Kidney epithelial cell (primary cell): Measurements from ENCODE around the gene BAG5. TPM values are rescaled to one million over a fixed set of nuclear protein-coding genes. Genes with fewer than 3 reads are reported as not detected.

Experiments used
- DNase-seq: peaks from one replicate; pipeline ENCODE4 v3.0.0-alpha.2; 2010; ENCODE audit warnings: low read depth
- H3K27me3 ChIP-seq: 2 replicates; pipeline ENCODE4 v1.6.0; 2011; ENCODE audit warnings: low read length; ENCODE audit not compliant: control insufficient read depth, insufficient read depth
- H3K36me3 ChIP-seq: 2 replicates; pipeline ENCODE4 v1.5.1; 2011; ENCODE audit warnings: low read length; ENCODE audit not compliant: control insufficient read depth, insufficient read depth
- H3K4me3 ChIP-seq: 2 replicates; pipeline ENCODE4 v1.5.1; 2011; ENCODE audit warnings: low read depth, mild to moderate bottlenecking, control low read depth, low read length
- total RNA-seq: library from RNA; depleted of rRNA; stranded (reverse); fragments of >200 nt; gene quantifications from 2 replicates; pipeline ENCODE4 v1.2.3, GENCODE V29; 2015
- TF ChIP-seq, protein P1 (sequence below): IDR thresholded peaks from 2 replicates; pipeline ENCODE4 v1.5.1; 2011; ENCODE audit warnings: mild to moderate bottlenecking, moderate library complexity, low read length, control low read depth, inconsistent platforms; ENCODE audit not compliant: insufficient read depth, poor library complexity, severe bottlenecking

Gene BAG5
- total RNA-seq, 1 donor from 2014 or later = 40.8 TPM

DNA sequence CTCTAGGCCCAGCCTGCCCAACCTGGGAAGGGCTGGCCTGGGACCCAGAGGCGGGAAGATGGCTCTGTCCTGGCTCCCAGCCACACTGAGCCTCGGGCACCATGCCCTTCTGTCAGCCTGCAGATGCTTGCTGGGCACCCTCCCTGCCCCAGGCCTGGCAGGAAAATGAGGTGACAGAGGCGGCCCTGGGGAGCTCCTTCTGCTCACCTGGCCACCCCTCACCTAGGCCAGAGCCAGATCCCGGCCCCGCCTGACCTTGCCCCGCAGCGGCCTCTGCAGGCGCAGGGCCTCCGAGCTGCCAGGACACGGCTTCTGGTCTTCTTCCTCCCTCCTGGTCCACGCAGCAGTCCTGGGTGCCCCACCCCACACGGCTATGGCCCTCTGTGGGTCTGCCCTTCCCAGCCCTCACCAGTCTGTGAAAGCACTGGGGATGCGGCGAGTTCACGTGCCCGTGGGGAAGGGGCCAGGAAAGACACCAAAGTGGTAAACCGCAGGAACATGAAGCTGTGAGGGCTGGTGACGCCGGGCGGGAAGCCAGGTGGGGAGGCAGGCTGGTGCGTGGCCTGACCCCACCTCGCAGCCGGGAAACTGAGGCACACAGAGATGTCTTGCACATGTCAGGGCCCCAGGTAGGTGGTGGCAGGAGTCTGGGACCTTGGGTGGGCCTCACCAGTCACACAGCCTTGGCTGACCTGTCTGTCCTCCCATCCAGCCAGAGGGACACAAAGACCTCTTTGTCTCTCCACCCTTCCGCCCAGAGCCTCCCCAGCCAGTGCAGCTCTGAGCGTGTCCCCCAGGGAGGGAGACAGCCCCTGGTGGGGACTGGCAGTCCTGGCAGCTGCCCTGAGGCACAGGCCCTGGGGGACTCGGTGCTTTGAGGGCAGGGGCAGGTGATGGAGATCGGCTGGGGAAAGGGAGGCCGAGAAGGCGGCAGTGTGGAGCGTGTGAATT lies 12.8 kb downstream of the BAG5 start:
- TF ChIP-seq, protein P1, sequence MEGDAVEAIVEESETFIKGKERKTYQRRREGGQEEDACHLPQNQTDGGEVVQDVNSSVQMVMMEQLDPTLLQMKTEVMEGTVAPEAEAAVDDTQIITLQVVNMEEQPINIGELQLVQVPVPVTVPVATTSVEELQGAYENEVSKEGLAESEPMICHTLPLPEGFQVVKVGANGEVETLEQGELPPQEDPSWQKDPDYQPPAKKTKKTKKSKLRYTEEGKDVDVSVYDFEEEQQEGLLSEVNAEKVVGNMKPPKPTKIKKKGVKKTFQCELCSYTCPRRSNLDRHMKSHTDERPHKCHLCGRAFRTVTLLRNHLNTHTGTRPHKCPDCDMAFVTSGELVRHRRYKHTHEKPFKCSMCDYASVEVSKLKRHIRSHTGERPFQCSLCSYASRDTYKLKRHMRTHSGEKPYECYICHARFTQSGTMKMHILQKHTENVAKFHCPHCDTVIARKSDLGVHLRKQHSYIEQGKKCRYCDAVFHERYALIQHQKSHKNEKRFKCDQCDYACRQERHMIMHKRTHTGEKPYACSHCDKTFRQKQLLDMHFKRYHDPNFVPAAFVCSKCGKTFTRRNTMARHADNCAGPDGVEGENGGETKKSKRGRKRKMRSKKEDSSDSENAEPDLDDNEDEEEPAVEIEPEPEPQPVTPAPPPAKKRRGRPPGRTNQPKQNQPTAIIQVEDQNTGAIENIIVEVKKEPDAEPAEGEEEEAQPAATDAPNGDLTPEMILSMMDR = no peak
- H3K4me3 ChIP-seq = no peak overlapping the region
- no peak for DNase-seq
- H3K36me3 ChIP-seq = no peaks in the 10 kb centered on the region
- H3K27me3 ChIP-seq = no peaks in the 10 kb centered on the region

DNA sequence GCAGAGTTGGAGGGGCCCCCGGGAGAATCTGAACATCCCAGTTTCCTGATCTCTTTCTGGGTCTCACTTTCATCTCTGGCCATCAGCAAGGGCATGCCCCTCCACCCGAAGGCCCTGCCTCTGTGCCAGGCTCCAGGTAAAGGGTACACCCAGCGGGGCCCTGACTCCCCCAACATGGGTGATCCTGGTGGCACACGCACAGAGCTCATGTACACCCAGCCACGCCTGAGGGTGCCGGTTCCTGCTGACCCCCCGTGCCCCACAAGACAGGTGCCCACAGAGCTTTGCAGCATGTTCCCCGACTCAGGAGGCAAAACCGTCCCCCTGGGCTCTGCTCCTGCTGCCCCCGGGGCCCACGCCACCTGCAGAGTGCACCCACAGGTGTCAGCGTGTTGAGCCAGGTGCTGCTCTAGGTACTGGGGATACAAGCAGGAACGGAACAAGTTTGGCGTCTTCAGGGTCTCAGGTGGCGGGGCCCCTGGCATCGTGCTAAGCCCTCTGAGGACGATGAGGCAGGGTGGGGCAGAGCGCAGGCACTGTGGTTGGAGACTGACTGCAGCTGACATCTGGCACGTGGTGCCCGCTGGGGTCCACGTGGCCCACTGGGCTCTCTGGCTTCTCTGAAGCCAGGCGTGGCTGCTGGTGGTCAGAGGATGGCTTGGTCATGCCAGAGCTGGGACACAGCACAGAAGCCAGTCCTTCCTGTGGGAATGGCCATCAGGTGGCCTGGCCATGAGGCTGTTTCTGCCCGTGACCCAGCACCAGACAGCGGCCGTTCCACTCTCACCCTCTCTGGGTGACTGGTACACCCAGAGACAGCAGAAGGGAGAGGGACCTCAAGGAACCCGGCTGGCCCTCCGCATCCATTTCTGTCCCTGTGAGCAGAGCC lies 13.8 kb downstream of the BAG5 start:
- Histone ChIP-seq H3K4me3 (no peak overlapping the region), H3K27me3 (no peaks in the 10 kb centered on the region), H3K36me3 (no peaks in the 10 kb centered on the region)
- TF ChIP-seq, protein P1 = no peak
- no peak for DNase-seq

DNA sequence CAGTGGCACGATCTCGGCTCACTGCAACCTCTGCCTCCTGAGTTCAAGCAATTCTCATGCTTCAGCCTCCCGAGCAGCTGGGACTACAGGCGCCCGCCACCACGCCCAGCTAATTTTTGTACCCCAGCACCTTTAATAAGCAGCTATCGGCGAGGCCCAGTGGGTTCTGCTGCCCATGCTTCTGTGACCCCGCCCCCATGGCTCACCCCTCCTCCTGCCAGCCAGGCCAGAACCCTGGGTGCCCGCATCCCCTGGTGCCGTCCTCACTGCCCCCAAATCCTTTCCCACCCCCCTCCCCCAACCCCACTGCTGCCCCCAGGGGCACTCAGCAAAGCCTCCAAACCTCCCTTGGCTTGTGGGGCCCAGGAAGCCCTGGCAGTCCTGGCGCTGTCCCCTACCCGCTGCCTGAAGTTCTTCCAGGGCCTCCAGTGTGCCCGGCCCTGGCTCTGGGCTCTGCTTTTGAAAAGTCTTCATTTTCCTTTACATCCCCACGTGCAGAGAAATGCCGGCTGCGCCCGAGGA lies 14.5 kb downstream of the BAG5 start:
- H3K27me3 ChIP-seq = no peaks in the 10 kb centered on the region
- no peaks in the 10 kb centered on the region for H3K36me3 ChIP-seq
- no peak for DNase-seq
- no peak overlapping the region for H3K4me3 ChIP-seq
- TF ChIP-seq, protein P1 = no peak

DNA sequence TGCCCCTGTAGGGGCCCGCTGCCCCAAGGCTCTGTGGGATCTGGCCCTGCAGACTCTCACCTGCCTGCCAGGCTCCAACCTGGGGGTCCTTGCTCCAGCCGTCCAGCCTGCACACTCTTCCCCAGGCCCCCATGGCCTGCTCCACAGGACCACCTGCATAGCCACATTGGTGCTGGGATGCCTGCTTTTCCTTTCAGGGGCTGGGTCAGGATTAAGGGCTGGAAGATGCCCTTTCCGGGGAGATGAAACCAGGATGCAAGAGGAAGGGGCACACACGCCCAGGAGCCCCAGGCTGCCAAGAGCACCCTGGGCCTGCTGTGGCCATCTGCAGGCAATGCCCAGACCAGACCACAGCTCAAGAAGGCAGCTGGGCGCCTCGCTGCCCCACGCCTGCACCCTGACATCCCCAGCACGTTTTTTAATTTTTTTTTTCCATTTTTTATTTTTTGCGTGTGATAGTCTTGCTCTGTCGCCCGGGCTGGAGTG lies 15.0 kb downstream of the BAG5 start:
- Histone ChIP-seq H3K27me3 (no peaks in the 10 kb centered on the region), H3K36me3 (no peaks in the 10 kb centered on the region), H3K4me3 (no peak overlapping the region)
- no peak for DNase-seq
- TF ChIP-seq, protein P1 = no peak

GRCh38 chr14:103546652-103547454 lies 15.6 kb downstream of the BAG5 start:
- DNase-seq = no peak
- no peaks in the 10 kb centered on the region for H3K36me3 ChIP-seq
- TF ChIP-seq, protein P1 = peak; percentile 83
- no peak overlapping the region for H3K4me3 ChIP-seq
- no peaks in the 10 kb centered on the region for H3K27me3 ChIP-seq
